Measurements from ENCODE around the gene MS4A8.

DNA sequence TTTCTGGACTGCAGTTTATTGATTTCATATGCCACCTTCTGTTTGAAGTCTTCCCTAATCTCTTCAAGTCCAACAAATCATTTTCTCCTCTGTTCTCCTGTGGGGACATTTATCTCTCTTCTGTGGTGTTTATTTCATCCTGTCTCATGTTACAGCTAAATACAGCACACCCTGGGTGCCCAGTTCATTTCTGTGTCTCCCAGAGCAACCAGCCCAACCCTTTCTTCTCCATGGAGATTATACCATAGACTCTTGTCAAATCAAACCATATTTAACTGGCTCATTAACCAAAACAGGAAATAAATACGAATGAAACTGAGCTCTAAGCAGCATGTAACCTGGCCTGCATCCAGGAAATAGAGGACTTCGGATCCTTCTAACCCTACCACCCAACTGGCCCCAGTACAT is at the start of gene MS4A8:
- TF ChIP-seq CHCHD3 (CRISPR knock-in tag; IDR thresholded peaks at IDR 0.05) (no peak), TCF12 (IDR thresholded peaks at IDR 0.05) (no peak), TCF12 (CRISPR knock-in tag; IDR thresholded peaks at IDR 0.05) (no peak), ZBTB21 (CRISPR knock-in tag; IDR thresholded peaks at IDR 0.05) (no peak), ZNF431 (CRISPR knock-in tag; IDR thresholded peaks at IDR 0.05; ENCODE audit: borderline replicate concordance, low read depth) (no peak), MXI1 (IDR thresholded peaks at IDR 0.05; ENCODE audit: borderline replicate concordance, low read depth, low read length) (no peak), RBM39 (IDR thresholded peaks at IDR 0.05; ENCODE audit: low read depth, low read length, poor library complexity, severe bottlenecking) (no peak), ZNF232 (CRISPR knock-in tag; IDR thresholded peaks at IDR 0.05; ENCODE audit: borderline replicate concordance) (no peak), EZH2 (conservative IDR thresholded peaks at IDR 0.05; ENCODE audit: low read depth, low read length) (no peak), CREB1 (IDR thresholded peaks at IDR 0.05) (no peak), CREB1 (CRISPR knock-in tag; IDR thresholded peaks at IDR 0.05) (no peak), ZKSCAN1 (IDR thresholded peaks at IDR 0.05; ENCODE audit: low read length) (no peak)
- TF ChIP-seq, protein P1, sequence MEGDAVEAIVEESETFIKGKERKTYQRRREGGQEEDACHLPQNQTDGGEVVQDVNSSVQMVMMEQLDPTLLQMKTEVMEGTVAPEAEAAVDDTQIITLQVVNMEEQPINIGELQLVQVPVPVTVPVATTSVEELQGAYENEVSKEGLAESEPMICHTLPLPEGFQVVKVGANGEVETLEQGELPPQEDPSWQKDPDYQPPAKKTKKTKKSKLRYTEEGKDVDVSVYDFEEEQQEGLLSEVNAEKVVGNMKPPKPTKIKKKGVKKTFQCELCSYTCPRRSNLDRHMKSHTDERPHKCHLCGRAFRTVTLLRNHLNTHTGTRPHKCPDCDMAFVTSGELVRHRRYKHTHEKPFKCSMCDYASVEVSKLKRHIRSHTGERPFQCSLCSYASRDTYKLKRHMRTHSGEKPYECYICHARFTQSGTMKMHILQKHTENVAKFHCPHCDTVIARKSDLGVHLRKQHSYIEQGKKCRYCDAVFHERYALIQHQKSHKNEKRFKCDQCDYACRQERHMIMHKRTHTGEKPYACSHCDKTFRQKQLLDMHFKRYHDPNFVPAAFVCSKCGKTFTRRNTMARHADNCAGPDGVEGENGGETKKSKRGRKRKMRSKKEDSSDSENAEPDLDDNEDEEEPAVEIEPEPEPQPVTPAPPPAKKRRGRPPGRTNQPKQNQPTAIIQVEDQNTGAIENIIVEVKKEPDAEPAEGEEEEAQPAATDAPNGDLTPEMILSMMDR (CRISPR knock-in tag; IDR thresholded peaks at IDR 0.05), result no peak
